NCI-H524 treated with DMSO at 0.1 percent for 48 hours (cell line): ENCODE data around the gene PARP15.
"Not testable (repeated sequence)": the region's sequence is repeated elsewhere in the genome, so short reads cannot be mapped to it uniquely, and the experiment has no call there.

Source experiments
- DNase-seq: peaks from one replicate; lab custom pipeline; 2025; lab: John Stamatoyannopoulos, UW

PARP15 gene

DNA sequence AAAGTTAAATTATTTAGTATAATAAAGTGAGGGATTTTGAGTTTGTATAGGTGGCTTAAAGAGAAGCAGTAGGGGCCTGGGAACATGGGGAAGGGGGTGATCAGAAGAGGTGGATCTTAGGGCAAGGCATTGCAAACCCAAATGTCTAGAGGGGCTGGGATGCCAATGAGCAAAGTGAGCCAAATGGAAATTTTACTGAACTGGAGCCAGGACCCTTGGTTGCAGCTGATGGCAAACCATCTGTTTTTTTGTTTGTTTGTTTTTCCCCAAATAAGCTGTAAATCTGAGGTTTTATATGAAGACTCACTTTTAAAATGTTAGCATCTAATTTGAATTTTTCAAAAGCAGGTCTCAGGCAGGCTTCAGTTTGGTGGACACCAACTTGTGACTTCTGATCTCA is 88.4 kb downstream of the PARP15 start:
- peak; percentile 86 for DNase-seq

DNA sequence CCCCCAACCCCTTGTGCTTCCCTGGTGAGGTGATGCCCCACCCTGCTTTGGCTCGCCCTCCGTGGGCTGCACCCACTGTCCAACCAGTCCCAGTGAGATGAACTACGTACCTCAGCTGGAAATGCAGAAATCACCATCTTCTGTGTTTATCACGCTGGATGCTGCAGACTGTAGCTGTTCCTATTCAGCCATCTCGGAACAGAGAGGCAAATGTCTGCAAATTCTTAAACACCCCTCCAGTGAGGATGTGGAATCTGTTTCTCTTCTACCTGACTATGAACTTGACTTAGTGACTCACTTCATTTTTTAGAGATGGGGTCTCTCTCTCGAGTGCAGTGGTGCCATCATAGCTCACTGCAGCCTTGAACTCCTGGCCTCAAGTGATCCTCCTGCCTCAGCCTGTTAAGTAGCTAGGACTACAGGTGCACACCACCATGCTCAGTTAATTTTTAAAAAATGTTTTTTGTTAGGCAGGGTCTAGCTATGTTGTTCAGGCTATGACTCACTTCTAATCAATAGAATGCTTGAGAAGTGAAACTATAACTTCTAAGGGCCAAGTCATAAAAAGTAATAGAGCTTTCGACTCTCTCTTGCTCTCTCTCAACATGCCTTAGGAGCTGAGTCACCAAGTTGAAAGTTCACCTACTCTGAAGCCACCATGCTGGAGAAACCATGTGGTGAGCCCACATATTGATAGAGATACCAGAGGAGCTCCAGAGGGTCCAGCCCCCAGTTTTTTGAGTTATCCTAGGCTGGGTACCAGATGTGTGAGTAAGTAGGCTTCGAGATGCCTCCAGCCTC is 91.7 kb downstream of the PARP15 start:
- DNase-seq, result no peak

GRCh38 chr3:122671553-122671952 is 94.1 kb downstream of the PARP15 start:
- DNase-seq, result no peak

DNA sequence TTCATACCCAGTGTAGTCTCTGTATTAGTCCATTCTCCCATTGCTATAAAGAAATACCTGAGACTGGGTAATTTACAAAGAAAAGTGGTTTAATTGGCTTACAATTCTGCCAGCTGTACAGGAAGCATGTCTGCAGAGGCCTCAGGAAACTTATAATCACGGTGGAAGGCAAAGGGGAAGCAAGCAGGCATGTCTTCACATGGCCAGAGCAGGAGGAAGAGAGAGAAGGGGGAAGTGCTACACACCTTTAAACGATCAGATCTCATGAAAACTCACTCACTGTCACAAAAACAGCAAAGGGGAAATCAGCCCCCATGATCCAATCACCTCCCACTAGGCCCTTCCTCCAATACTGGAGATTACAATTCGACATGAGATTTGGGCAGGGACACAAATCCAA is 96.9 kb downstream of the PARP15 start:
- no peak for DNase-seq

DNA sequence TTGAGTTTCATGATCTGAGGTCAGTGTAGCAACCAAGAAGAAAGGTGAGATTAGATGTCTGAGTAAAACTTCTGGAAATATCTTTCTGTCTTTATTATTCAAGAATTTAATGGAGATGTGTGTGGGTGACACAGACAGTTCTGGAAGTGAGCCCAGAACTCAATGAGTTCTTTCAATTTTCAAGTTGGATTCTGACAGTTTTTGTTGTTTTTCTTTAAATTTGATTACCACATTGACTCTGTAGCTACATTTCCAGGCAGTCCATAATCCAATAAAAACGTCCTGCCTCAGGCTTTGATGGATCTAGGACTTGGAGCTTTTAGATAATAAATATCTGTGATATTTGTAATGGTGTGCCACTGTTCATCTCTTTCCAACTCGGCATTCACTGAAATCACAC is 99.3 kb downstream of the PARP15 start:
- no peak for DNase-seq

GRCh38 chr3:122677216-122677615 is 99.8 kb downstream of the PARP15 start:
- no peak for DNase-seq

DNA sequence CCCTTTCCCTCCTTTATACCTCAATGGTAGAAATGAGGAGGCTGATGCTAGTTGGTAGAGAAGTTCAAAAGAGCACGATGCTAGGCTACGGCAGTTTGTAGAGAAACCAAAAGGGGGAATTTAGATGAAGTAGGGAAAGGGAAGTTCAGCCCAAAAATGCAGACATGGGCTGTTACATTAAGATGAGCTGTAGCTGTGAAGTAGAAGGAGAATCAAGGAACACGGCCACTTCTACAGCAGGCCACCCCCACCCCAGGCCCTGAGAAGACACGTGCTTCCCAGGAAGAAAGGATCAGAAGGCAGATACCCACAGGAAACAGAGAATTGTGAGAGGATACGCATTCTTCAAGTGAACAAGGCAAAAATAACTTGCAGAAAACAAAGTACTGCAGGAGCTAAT is 101.1 kb downstream of the PARP15 start:
- no peak for DNase-seq

DNA sequence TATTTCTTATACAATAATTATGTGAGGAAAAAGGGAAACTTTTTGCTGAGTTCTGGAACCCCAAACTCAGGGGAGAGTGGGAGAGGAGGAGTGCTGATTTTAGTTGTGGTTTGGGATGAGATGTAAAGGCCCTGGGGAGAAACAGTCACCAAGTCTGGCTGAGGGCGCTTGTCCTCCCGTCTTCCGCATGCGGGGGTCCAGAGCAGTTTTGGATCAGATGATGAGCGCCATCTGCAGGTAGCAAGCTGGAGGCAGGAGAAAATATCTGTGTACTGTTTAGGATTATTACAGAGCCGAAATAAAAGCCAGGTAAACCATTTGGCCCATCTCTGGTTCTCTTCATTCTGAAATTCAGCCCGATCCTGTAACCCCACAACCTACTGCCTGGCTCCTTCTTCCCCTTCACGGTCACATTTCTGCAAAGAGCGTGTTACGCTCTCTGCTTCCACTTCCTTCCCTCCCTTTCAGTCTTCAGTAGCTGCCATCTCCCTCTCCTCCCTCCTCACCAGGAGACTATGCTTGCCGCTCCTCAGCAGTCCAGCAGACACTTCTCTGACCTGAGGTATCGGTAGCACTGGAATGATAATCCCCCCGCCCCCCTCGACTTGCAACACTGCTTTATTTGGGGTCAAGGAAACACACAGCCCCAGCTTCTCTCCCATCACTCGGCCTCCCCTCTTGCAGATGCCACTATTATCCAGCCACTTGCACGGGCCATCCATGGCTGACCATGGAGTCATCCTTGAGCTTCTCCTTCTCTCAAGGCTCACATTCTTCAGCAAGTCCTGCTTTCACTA is 101.8 kb downstream of the PARP15 start:
- peak; percentile 67 for DNase-seq

- no peak for DNase-seq
Measured at GRCh38 chr3:122679882-122680474, 102.5 kb downstream of the PARP15 start.

DNA sequence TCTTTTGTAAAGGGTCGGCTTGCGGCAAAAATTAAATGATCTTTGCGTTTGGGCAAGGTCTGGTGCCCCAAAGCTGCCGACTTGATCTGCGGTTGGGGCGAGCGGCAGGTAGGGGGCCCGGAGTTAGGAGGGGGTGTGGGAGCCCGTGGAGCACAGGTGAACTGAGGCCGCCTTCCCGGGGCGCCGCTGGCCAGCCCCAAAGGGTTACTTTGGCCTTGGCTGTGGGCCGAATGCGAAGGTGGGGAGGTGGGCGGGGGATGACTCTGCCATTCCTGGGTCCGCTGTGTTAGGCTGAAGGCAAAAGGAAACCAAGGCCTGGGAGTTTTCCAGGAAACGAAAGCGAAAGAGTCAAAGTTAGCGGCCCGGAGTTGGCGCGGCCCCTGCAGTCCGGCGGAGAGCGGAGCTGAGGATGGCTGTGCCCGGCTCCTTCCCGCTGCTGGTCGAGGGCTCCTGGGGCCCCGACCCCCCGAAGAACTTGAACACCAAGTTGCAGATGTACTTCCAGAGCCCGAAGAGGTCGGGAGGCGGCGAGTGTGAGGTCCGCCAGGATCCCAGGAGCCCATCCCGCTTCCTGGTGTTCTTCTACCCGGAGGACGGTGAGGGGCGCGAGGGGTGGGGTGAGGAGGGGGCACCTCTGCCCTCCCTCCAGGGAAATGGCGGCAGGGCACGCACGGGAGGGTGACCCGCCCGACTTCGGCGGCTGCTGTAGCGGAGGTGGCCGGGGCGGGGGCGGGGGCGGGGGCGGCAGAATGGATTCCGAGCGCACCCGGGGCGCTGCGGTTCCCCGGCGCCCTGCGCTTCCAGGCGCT is 103.2 kb downstream of the PARP15 start, which contains the start of gene PARP14:
Gene PARP14 (plus strand): TSS at position 365 of the 809 bp plus-strand sequence. CDS start 45 bp downstream, at position 410.
- DNase-seq, result no peak

DNA sequence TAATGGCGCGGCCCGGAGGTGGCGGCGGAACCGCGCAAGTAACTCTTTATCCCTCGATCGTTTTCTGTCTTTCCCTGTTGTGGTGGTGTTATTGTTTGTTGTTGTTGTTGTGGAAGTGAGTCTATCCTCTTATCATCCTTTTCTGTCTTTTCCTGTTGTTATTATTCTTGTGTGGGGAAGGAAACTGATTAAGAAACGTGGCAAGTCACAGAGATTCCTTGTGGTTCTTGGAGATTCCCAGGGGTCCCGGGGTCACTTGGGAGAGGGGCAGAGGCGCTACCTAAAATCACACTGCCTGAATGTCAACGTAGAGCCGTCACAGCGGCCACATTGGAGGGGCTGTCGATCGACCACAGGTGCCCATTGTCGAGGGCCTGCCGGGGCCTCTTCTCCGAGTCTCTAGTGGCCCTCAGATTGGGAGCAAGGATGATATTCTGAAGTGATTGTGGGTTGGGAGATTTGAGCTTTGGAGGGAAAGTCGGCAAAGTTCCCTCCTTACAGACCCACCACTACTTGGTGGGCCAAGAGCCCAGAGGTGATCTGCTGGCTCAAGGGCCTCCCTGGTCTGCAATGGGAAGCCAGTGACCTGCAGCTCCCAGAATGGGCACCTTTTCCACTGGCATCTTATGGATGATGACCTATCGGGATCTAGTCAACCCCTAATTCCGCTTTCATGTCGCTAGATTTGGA is 104.0 kb downstream of the PARP15 start:
- DNase-seq, result no peak

DNA sequence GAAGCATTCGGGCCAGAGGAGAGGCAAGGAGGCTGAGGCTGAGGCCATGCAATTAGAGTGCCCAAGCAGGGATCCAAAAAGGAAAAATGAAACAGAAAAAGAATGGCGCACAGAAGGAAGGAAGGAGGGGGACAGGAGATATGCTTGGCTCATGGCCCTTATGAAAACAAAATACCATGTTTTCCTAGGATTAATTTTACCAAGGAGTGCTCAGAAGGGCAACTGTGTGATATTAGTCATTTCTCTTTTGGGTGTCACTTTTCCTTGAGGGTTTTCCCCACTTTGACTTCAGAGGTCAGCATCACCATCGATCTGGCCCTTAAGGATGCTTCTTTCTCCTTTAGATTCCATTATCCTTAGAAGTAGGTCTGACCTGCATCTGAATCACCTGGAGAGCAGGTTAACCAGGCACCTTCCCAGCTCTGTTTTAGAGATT is 104.5 kb downstream of the PARP15 start:
- DNase-seq, result no peak

DNA sequence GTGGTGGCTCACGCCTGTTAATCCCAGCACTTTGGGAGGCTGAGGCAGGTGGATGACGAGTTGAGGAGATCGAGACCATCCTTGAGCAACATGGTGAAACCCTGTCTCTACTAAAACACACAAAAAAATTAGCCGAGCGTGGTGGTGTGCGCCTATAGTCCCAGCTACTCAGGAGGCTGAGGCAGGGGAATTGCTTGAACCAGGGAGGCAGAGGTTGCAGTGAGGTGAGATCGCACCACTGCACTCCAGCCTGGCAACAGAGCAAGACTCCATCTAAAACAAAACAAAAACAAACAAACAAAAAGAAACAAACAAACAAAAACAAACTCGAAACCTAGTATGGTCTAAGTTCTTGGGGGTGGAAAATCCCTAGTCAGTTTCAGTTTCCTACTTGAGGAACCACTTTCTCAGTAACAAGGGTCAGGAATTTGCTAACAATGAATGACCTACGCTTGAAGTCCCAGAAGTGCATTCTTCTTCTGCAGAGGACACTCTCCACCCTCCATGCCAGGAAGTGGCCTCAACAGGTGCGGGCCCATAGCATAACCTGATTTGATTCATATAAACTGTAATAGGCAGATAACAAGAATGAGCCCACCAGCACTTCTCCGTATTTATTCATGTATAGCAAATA is 105.4 kb downstream of the PARP15 start:
- not testable (repeated sequence) for DNase-seq

DNA sequence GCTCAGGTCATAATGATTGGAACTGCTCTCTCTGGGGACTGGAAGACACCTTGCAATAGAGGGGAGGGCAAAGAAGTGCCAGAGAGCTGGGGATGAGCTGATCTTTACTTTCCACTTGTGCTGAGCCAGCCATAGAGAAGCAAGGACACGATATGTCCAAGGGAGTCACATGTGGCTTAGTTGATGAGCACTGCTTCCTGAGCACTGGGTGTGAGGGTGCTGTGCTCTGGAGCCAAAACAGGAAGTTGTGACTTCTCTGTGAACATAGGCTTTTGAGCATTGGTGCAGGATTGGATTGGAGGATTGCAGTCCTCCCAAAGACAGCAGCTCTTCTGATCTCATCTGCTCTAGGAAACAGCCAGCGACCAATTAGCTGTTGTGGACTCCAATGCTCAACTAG is 109.8 kb downstream of the PARP15 start:
- no peak for DNase-seq
